Smooth muscle cell (in vitro differentiated cells): Measurements from ENCODE around the gene SPAG9. TPM values are rescaled to one million over a fixed set of nuclear protein-coding genes. Genes with fewer than 3 reads are reported as not detected.

Source experiments
- DNase-seq: peaks from one replicate; lab custom pipeline; 2025; ENCODE audit not compliant: unreplicated experiment; lab: John Stamatoyannopoulos, UW
- H2AFZ ChIP-seq: fragments of 200-600 bp; sonication (generic); 2 replicates; pipeline ENCODE4 v1.6.0; 2016; ENCODE audit warnings: antibody characterized with exemption, low read depth, mild to moderate bottlenecking
- H3F3A ChIP-seq: fragments of 200-600 bp; sonication (generic); 2 replicates; pipeline ENCODE4 v1.6.0; 2017; ENCODE audit warnings: antibody characterized with exemption, low read depth
- H3K27ac ChIP-seq: fragments of 200-600 bp; sonication (generic); 2 replicates; pipeline ENCODE4 v1.5.1; 2016; ENCODE audit warnings: low read depth, mild to moderate bottlenecking
- H3K27me3 ChIP-seq: fragments of 200-600 bp; sonication (generic); 2 replicates; pipeline ENCODE4 v1.6.1; 2016; ENCODE audit warnings: low read depth, mild to moderate bottlenecking
- H3K36me3 ChIP-seq: fragments of 200-600 bp; sonication (generic); 2 replicates; pipeline ENCODE4 v1.5.1; 2016; ENCODE audit warnings: low read depth
- H3K4me1 ChIP-seq: fragments of 200-600 bp; sonication (generic); 2 replicates; pipeline ENCODE4 v1.5.1; 2016; ENCODE audit warnings: low read depth
- H3K4me2 ChIP-seq: fragments of 200-600 bp; sonication (generic); 2 replicates; pipeline ENCODE4 v1.6.0; 2016; ENCODE audit warnings: mild to moderate bottlenecking
- H3K4me3 ChIP-seq: fragments of 200-600 bp; sonication (generic); 2 replicates; pipeline ENCODE4 v1.5.1; 2016; ENCODE audit warnings: mild to moderate bottlenecking
- H3K79me2 ChIP-seq: fragments of 200-600 bp; sonication (generic); 2 replicates; pipeline ENCODE4 v1.6.0; 2016; ENCODE audit warnings: low read depth, mild to moderate bottlenecking
- H3K9ac ChIP-seq: fragments of 200-600 bp; sonication (generic); 2 replicates; pipeline ENCODE4 v1.6.0; 2016; ENCODE audit warnings: low read depth
- H3K9me3 ChIP-seq: fragments of 200-600 bp; sonication (generic); replicated peaks from 2 replicates; pipeline ENCODE4 v1.5.1; 2016; ENCODE audit warnings: low read depth
- H4K20me1 ChIP-seq: fragments of 200-600 bp; sonication (generic); 2 replicates; pipeline ENCODE4 v1.6.0; 2016; ENCODE audit warnings: low read depth
- CTCF ChIP-seq: fragments of 200-600 bp; sonication (generic); IDR thresholded peaks from 2 replicates; pipeline ENCODE4 v1.5.1; 2017; ENCODE audit warnings: borderline replicate concordance, mild to moderate bottlenecking, antibody characterized with exemption; ENCODE audit not compliant: insufficient read depth, poor library complexity, severe bottlenecking
- WGBS: methylation state at CpG from one replicate; pipeline ENCODE4 v1.1.7; 2016; ENCODE audit warnings: low lambda C conversion rate; 5-methylcytosine and 5-hydroxymethylcytosine counted together
- polyA plus RNA-seq: library from polyadenylated mRNA; unstranded; fragments of >200 nt; fragmentation: Nextera tagmentation; extraction: Ambion mirVana; gene quantifications from 2 replicates; pipeline ENCODE4 v1.2.1, GENCODE V29; 2016
- total RNA-seq: library from RNA; depleted of rRNA; stranded (reverse); fragments of >200 nt; gene quantifications from 2 replicates; pipeline ENCODE4 v1.2.3, GENCODE V29; 2014

The SPAG9 gene
- total and polyA plus RNA-seq, 2 experiments from 2014 or later, result 29.1 to 64.8 TPM

- Histone ChIP-seq H3K27ac (peak overlapping the region; percentile 49), H3K36me3 (no peaks in the 10 kb centered on the region), H3K79me2 (peaks cover 40% of the 10 kb centered on the region), H3K27me3 (no peaks in the 10 kb centered on the region), H4K20me1 (no peaks in the 10 kb centered on the region), H3K9me3 (no peaks in the 10 kb centered on the region), H2AFZ (no peak overlapping the region), H3K4me3 (no peak overlapping the region), H3K4me1 (peaks cover 26% of the 10 kb centered on the region), H3K4me2 (no peak overlapping the region), H3F3A (peaks cover 21% of the 10 kb centered on the region), H3K9ac (no peak overlapping the region)
- DNase-seq, result no peak
- WGBS, result 81% methylated on average over 3 of the region's 3 CpGs
- no peak for TF ChIP-seq CTCF
Observed at GRCh38 chr17:51050291-51051033, 70.2 kb downstream of the SPAG9 start.

GRCh38 chr17:51046514-51047384, 73.9 kb downstream of the SPAG9 start:
- peaks cover 40% of the 10 kb centered on the region for H3K79me2 ChIP-seq
- DNase-seq, result peak; percentile 14

GRCh38 chr17:51046046-51046445, 74.6 kb downstream of the SPAG9 start:
- TF ChIP-seq CTCF, result no peak
- Histone ChIP-seq H3K9ac (peak overlapping the region; percentile 66), H3F3A (peaks cover 24% of the 10 kb centered on the region), H3K36me3 (no peaks in the 10 kb centered on the region), H3K4me2 (peak overlapping the region; percentile 80), H2AFZ (no peak overlapping the region), H3K79me2 (peaks cover 40% of the 10 kb centered on the region), H3K9me3 (no peaks in the 10 kb centered on the region), H3K4me1 (peaks cover 61% of the 10 kb centered on the region), H3K27ac (peak overlapping the region; percentile 79), H3K27me3 (no peaks in the 10 kb centered on the region), H4K20me1 (no peaks in the 10 kb centered on the region), H3K4me3 (peak overlapping the region; percentile 42)
- no peak for DNase-seq
- 71% methylated on average over 3 of the region's 3 CpGs for WGBS

More at GRCh38 chr17:51046514-51047384, 73.9 kb downstream of the SPAG9 start:
- Histone ChIP-seq H3K4me1 (peaks cover 54% of the 10 kb centered on the region), H3K9ac (peak overlapping the region; percentile 66), H4K20me1 (no peaks in the 10 kb centered on the region), H3K27me3 (no peaks in the 10 kb centered on the region), H3F3A (peaks cover 23% of the 10 kb centered on the region), H2AFZ (no peak overlapping the region), H3K4me3 (peak overlapping the region; percentile 42), H3K9me3 (no peaks in the 10 kb centered on the region), H3K27ac (peak overlapping the region; percentile 79), H3K4me2 (peak overlapping the region; percentile 80), H3K36me3 (no peaks in the 10 kb centered on the region)
- 15% methylated on average over 13 of the region's 13 CpGs for WGBS
- no peak for TF ChIP-seq CTCF
